NCI-H2081 treated with DMSO at 0.1 percent for 48 hours (cell line): ENCODE data around the gene HSD11B2.
"Not testable (repeated sequence)": the region's sequence is repeated elsewhere in the genome, so short reads cannot be mapped to it uniquely, and the experiment has no call there.

Experiments used
- DNase-seq: peaks from one replicate; lab custom pipeline; 2025; lab: John Stamatoyannopoulos, UW

Gene HSD11B2

GRCh38 chr16:67415421-67415820 is 15.5 kb upstream of the HSD11B2 start:
- DNase-seq = not testable (repeated sequence)

GRCh38 chr16:67415872-67416793 is 14.8 kb upstream of the HSD11B2 start, which contains the start of gene ZDHHC1:
Gene ZDHHC1, minus strand, starts transcription at chr16:67416477. Its CDS starts 8,702 bp downstream, at chr16:67407775.
- no peak for DNase-seq

GRCh38 chr16:67417333-67418061 is 13.4 kb upstream of the HSD11B2 start:
- DNase-seq = no peak

- no peak for DNase-seq
These were observed 11.4 kb upstream of the HSD11B2 start for GRCh38 chr16:67419502-67419901.

- no peak for DNase-seq
These were observed 11.0 kb upstream of the HSD11B2 start for GRCh38 chr16:67419931-67420330.

- DNase-seq = no peak
These were observed 9.9 kb upstream of the HSD11B2 start for GRCh38 chr16:67421030-67421429.

GRCh38 chr16:67423015-67423414 is 7.9 kb upstream of the HSD11B2 start:
- DNase-seq = no peak

- DNase-seq = no peak
These were observed 7.2 kb upstream of the HSD11B2 start for GRCh38 chr16:67423611-67424260.

GRCh38 chr16:67424261-67424615 is 6.7 kb upstream of the HSD11B2 start:
- no peak for DNase-seq

- DNase-seq = no peak
These were observed 5.9 kb upstream of the HSD11B2 start for GRCh38 chr16:67425061-67425460.

GRCh38 chr16:67425580-67425979 is 5.3 kb upstream of the HSD11B2 start:
- DNase-seq = no peak

GRCh38 chr16:67426022-67426421 is 4.9 kb upstream of the HSD11B2 start:
- DNase-seq = no peak

- no peak for DNase-seq
These were observed 4.0 kb upstream of the HSD11B2 start for GRCh38 chr16:67426950-67427349.

GRCh38 chr16:67428146-67428731 is 2.7 kb upstream of the HSD11B2 start:
- no peak for DNase-seq

- DNase-seq = no peak
These were observed 1.7 kb upstream of the HSD11B2 start for GRCh38 chr16:67429053-67429798.

GRCh38 chr16:67429799-67430503 is 970 bp upstream of the HSD11B2 start:
- no peak for DNase-seq

GRCh38 chr16:67430504-67430976 is 381 bp upstream of the HSD11B2 start:
- no peak for DNase-seq

GRCh38 chr16:67431775-67432505 is 1.0 kb downstream of the HSD11B2 start:
- no peak for DNase-seq

GRCh38 chr16:67432506-67432890 is 1.6 kb downstream of the HSD11B2 start:
- DNase-seq = no peak

- DNase-seq = no peak
These were observed 2.3 kb downstream of the HSD11B2 start for GRCh38 chr16:67433131-67433719.
